ENCODE measurements around the gene TSPAN11. TPM values are rescaled to one million over a fixed set of nuclear protein-coding genes. Genes with fewer than 3 reads are reported as not detected.

The TSPAN11 gene
- total and polyA plus RNA-seq, 2 donors (not counting 1 experiment from before 2014, with no cell fraction given): not detected

- Mint-ChIP-seq H3K4me1 (no peaks in the 10 kb centered on the region), H3K27me3 (peaks cover 11% of the 10 kb centered on the region), H3K27ac (no peak overlapping the region), H3K4me3 (no peak overlapping the region), H3K9me3 (ENCODE audit: insufficient read depth) (no peaks in the 10 kb centered on the region)
- Histone ChIP-seq H3K27ac (ENCODE audit: low read length in 2 of 2) (no peak overlapping the region), H3K79me2 (ENCODE audit: control insufficient read depth, insufficient read depth, low read length) (no peaks in the 10 kb centered on the region), H3K4me3 (ENCODE audit: control extremely low read depth in 1 of 5, extremely low read depth in 1 of 5, insufficient read depth in 1 of 5, low read depth in 2 of 5, low read length in 4 of 5) (no peak overlapping the region), H3K4me2 (replicated peaks; ENCODE audit: low read depth, low read length, poor library complexity, severe bottlenecking) (no peak overlapping the region), H4K20me1 (ENCODE audit: control insufficient read depth, insufficient read depth, low read length, poor library complexity, severe bottlenecking) (no peaks in the 10 kb centered on the region), H3K27me3 (replicated peaks in 1 of 4; ENCODE audit: control extremely low read depth in 1 of 4, control insufficient read depth in 3 of 4, insufficient read depth in 4 of 4, low read length in 3 of 4) (peaks cover 0 to 1% (median under 1%) of the 10 kb centered on the region in 4 experiments), H3K9me3 (ENCODE audit: control extremely low read depth in 1 of 3, control insufficient read depth in 2 of 3, insufficient read depth in 1 of 3, low read length in 2 of 3) (no peaks in the 10 kb centered on the region), H3K36me3 (replicated peaks in 1 of 2; ENCODE audit: control extremely low read depth in 1 of 2, control insufficient read depth in 1 of 2, extremely low read depth in 1 of 2, insufficient read depth in 2 of 2, low read length in 1 of 2) (no peaks in the 10 kb centered on the region), H2AFZ (ENCODE audit: insufficient read depth, low read depth, low read length, poor library complexity, severe bottlenecking) (no peak overlapping the region), H3K9ac (ENCODE audit: low read length) (no peak overlapping the region), H3K4me1 (ENCODE audit: control insufficient read depth in 2 of 2, insufficient read depth in 2 of 2, low read length in 2 of 2) (no peaks in the 10 kb centered on the region)
- intact Hi-C loops (cut with micrococcal nuclease): no loop called here
- TF ChIP-seq EZH2 (IDR thresholded peaks at IDR 0.05; ENCODE audit: borderline replicate concordance, insufficient read depth, low read depth, low read length, poor library complexity, severe bottlenecking) (no peak), CTCF (IDR thresholded peaks at IDR 0.05) (no peak)
- ChIA-PET CTCF (no interaction called here), POLR2A (no interaction called here)
- DNase-seq: no peak
- ATAC-seq (ENCODE audit: low read depth): no peak
- WGBS (ENCODE audit: insufficient coverage): 40% methylated on average over 1 of the region's 4 CpGs
These were observed 24.0 kb upstream of the TSPAN11 start for GRCh38 chr12:30902596-30902995.

DNA sequence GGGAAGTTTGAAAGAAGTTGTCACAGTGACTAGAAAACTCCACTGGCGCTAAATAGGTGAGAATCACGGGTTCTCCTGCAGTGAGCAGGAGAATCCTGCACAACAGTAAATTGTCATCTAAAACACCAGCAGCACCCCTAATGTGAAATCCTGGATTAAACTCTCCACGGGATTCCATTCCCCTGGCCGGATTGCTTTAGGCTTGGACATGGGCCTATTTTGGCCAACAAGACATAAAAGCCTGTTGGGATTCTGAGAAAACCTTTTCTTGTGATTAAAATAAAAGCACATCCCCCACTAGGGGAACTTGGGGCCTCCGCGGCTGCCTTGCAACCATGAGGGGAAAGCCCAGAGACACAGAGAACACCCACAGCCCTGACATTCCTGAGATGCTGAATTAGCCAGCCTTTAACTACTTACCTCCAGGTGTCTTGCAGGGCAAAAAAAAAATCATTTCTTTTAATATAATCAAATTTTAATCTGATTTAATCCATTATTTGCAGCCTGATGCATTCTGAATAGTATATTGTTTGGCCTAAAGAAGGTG lies 21.0 kb upstream of the TSPAN11 start:
- ChIA-PET POLR2A (no interaction called here), CTCF (interaction anchor here (1.2 kb wide), 1 partner anchor 53 kb away, joined by 3 read pairs; no protein-coding TSS in a partner anchor)
- ATAC-seq (ENCODE audit: low read depth) (no peak), DNase-seq (no peak)
- no peaks in the 10 kb centered on the region for H3K9me3 Mint-ChIP-seq (ENCODE audit: insufficient read depth)
- H2AFZ ChIP-seq (ENCODE audit: insufficient read depth, low read depth, low read length, poor library complexity, severe bottlenecking): no peak overlapping the region
- no peaks in the 10 kb centered on the region for H3K4me1 Mint-ChIP-seq
- no peaks in the 10 kb centered on the region for H3K27me3 ChIP-seq (replicated peaks in 1 of 4; ENCODE audit: control extremely low read depth in 1 of 4, control insufficient read depth in 3 of 4, insufficient read depth in 4 of 4, low read length in 3 of 4)
- WGBS (ENCODE audit: insufficient coverage): 100% methylated on average over 1 of the region's 6 CpGs
- no peak for TF ChIP-seq CTCF (IDR thresholded peaks at IDR 0.05)
- no peak for TF ChIP-seq EZH2 (IDR thresholded peaks at IDR 0.05; ENCODE audit: borderline replicate concordance, insufficient read depth, low read depth, low read length, poor library complexity, severe bottlenecking)
- peaks cover 2% of the 10 kb centered on the region for H3K27me3 Mint-ChIP-seq
- H3K9me3 ChIP-seq (ENCODE audit: control extremely low read depth in 1 of 3, control insufficient read depth in 2 of 3, insufficient read depth in 1 of 3, low read length in 2 of 3): peaks cover 0 to 3% (median 0%) of the 10 kb centered on the region in 3 donors
- H3K79me2 ChIP-seq (ENCODE audit: control insufficient read depth, insufficient read depth, low read length): no peaks in the 10 kb centered on the region
- no peak overlapping the region for H3K27ac ChIP-seq (ENCODE audit: low read length in 2 of 2)
- H3K4me3 ChIP-seq (ENCODE audit: control extremely low read depth in 1 of 5, extremely low read depth in 1 of 5, insufficient read depth in 1 of 5, low read depth in 2 of 5, low read length in 4 of 5): no peak overlapping the region
- no peak overlapping the region for H3K4me3 Mint-ChIP-seq
- intact Hi-C loops (cut with micrococcal nuclease): no loop called here
- H3K9ac ChIP-seq (ENCODE audit: low read length): no peak overlapping the region
- no peak overlapping the region for H3K27ac Mint-ChIP-seq
- no peaks in the 10 kb centered on the region for H3K36me3 ChIP-seq (replicated peaks in 1 of 2; ENCODE audit: control extremely low read depth in 1 of 2, control insufficient read depth in 1 of 2, extremely low read depth in 1 of 2, insufficient read depth in 2 of 2, low read length in 1 of 2)
- no peaks in the 10 kb centered on the region for H4K20me1 ChIP-seq (ENCODE audit: control insufficient read depth, insufficient read depth, low read length, poor library complexity, severe bottlenecking)
- H3K4me1 ChIP-seq (ENCODE audit: control insufficient read depth in 2 of 2, insufficient read depth in 2 of 2, low read length in 2 of 2): no peaks in the 10 kb centered on the region
- no peak overlapping the region for H3K4me2 ChIP-seq (replicated peaks; ENCODE audit: low read depth, low read length, poor library complexity, severe bottlenecking)
